Measurements from ENCODE around the gene TMEM187. TPM values are rescaled to one million over a fixed set of nuclear protein-coding genes. Genes with fewer than 3 reads are reported as not detected.

Gene TMEM187
- total RNA-seq, 1 donor = 6.9 TPM

DNA sequence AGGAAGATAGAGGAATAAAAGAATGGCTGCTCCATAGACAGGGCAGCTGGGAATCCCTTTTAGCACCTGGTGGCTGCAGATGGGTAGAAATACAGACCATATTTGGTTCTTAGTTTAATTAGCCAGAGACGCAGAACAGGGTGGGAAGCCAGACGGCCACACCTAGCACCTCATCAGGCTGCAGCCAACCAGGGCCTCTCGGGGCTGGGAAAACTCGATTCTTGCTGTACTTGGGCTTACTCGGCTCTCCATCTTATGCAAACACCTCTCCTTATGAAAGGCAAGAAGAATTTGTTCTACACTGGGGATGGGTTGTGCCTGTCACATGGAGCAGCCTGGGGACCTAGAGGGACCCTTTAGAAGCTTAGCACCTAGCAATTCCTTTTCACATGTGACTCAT, 27.5 kb downstream of the TMEM187 start:
- Histone ChIP-seq H3K9me3 (ENCODE audit: low read depth, low read length) (no peaks in the 10 kb centered on the region), H3K27me3 (ENCODE audit: insufficient read depth, low read length) (peaks cover 19% of the 10 kb centered on the region), H3K4me3 (ENCODE audit: insufficient read depth, low read length) (no peak overlapping the region), H4K20me1 (ENCODE audit: insufficient read depth, low read length) (no peaks in the 10 kb centered on the region), H3K27ac (ENCODE audit: low read depth, low read length) (no peak overlapping the region), H3K79me2 (ENCODE audit: insufficient read depth, low read length) (no peaks in the 10 kb centered on the region), H3K4me2 (ENCODE audit: insufficient read depth, low read length) (no peak overlapping the region), H2AFZ (ENCODE audit: low read length) (no peak overlapping the region), H3K4me1 (ENCODE audit: insufficient read depth, low read length) (peaks cover 10% of the 10 kb centered on the region), H3K36me3 (ENCODE audit: insufficient read depth, low read length) (no peaks in the 10 kb centered on the region)
- DNase-seq (ENCODE audit: insufficient read length, low spot score, missing footprints) = peak; percentile 42
- TF ChIP-seq, protein P1, sequence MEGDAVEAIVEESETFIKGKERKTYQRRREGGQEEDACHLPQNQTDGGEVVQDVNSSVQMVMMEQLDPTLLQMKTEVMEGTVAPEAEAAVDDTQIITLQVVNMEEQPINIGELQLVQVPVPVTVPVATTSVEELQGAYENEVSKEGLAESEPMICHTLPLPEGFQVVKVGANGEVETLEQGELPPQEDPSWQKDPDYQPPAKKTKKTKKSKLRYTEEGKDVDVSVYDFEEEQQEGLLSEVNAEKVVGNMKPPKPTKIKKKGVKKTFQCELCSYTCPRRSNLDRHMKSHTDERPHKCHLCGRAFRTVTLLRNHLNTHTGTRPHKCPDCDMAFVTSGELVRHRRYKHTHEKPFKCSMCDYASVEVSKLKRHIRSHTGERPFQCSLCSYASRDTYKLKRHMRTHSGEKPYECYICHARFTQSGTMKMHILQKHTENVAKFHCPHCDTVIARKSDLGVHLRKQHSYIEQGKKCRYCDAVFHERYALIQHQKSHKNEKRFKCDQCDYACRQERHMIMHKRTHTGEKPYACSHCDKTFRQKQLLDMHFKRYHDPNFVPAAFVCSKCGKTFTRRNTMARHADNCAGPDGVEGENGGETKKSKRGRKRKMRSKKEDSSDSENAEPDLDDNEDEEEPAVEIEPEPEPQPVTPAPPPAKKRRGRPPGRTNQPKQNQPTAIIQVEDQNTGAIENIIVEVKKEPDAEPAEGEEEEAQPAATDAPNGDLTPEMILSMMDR (IDR thresholded peaks at IDR 0.05; ENCODE audit: extremely low read depth, low read depth, low read length) = no peak

DNA sequence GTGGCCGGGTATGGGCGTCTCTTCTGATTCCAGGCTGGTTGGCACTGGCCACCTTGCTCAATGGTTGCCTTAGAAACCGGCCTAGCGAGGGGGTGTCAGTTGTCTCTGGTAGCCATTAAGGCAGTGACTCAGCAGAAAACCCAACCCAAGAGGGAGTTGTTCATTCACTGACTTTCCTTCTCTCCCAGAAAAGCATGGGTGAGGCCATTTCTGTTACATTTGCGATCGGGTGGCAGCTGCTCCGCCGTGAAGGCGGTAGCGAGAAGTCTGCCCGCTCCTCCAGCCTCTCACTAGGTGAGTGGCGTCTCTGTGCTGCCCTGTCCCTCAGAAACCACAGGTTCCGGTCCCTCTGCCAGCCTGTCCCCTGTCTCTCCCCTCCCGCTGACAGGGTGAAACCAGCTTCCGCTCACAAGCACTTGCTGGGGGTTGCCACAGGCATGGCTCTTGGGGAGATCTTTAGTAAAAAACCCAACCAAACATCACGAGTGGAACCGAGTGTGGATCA, 29.7 kb downstream of the TMEM187 start:
- H3K27ac ChIP-seq (ENCODE audit: low read depth, low read length) = peak overlapping the region; percentile 53
- H4K20me1 ChIP-seq (ENCODE audit: insufficient read depth, low read length) = no peaks in the 10 kb centered on the region
- H2AFZ ChIP-seq (ENCODE audit: low read length) = peak overlapping the region; percentile 36
- peaks cover 10% of the 10 kb centered on the region for H3K4me1 ChIP-seq (ENCODE audit: insufficient read depth, low read length)
- peak; percentile 93 for DNase-seq (ENCODE audit: insufficient read length, low spot score, missing footprints)
- no peaks in the 10 kb centered on the region for H3K9me3 ChIP-seq (ENCODE audit: low read depth, low read length)
- peak overlapping the region; percentile 51 for H3K4me2 ChIP-seq (ENCODE audit: insufficient read depth, low read length)
- TF ChIP-seq, protein P1 (IDR thresholded peaks at IDR 0.05; ENCODE audit: extremely low read depth, low read depth, low read length) = no peak
- H3K4me3 ChIP-seq (ENCODE audit: insufficient read depth, low read length) = no peak overlapping the region
- no peaks in the 10 kb centered on the region for H3K79me2 ChIP-seq (ENCODE audit: insufficient read depth, low read length)
- H3K36me3 ChIP-seq (ENCODE audit: insufficient read depth, low read length) = peaks cover 1% of the 10 kb centered on the region
- peaks cover 14% of the 10 kb centered on the region for H3K27me3 ChIP-seq (ENCODE audit: insufficient read depth, low read length)

DNA sequence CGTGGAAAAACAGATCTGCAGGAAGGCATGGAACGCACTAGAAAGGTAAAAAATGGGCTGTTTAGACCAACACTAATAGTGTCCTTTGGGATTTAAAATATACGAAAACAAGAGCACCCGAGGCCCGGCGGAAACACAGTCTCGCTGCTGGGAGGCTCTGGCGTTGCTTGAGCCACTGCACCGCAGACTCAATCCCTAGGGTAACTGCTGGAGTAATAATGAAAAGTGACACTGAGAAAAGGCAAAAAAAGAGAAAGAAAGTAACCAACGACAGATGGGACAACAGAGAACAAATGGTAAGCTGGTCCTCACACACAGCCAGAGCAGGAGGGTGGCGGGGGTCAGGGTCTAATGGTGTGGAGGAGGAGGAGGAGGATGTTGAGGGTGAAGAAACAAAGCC, 31.8 kb downstream of the TMEM187 start:
- TF ChIP-seq, protein P1 (IDR thresholded peaks at IDR 0.05; ENCODE audit: extremely low read depth, low read depth, low read length) = no peak
- H3K4me2 ChIP-seq (ENCODE audit: insufficient read depth, low read length) = peak overlapping the region; percentile 26

DNA sequence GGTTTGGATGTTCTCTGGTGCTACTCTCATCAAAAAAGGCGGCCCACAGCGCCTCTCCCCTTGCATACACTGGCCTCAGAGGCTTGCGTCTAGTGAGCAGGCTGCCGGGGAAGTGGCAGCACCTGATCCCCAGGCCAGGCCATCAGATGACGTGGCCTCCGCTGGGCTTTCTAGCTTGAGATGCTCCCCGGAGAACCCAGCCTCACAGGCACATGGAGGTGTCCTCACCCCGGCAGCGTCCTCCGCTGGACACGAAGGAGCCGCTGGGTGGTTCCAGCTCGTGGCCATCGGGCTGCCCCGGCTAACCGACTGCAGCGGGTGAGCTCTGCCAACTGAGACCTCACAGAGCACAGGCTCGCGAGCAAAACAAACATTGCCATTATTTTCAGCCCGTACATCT, 34.4 kb downstream of the TMEM187 start:
- Histone ChIP-seq H3K36me3 (ENCODE audit: insufficient read depth, low read length) (peaks cover 20% of the 10 kb centered on the region), H4K20me1 (ENCODE audit: insufficient read depth, low read length) (no peaks in the 10 kb centered on the region), H3K79me2 (ENCODE audit: insufficient read depth, low read length) (no peaks in the 10 kb centered on the region), H3K9me3 (ENCODE audit: low read depth, low read length) (no peaks in the 10 kb centered on the region), H3K27me3 (ENCODE audit: insufficient read depth, low read length) (peaks cover 10% of the 10 kb centered on the region), H3K4me1 (ENCODE audit: insufficient read depth, low read length) (peaks cover 7% of the 10 kb centered on the region), H3K4me2 (ENCODE audit: insufficient read depth, low read length) (no peak overlapping the region), H3K27ac (ENCODE audit: low read depth, low read length) (no peak overlapping the region), H2AFZ (ENCODE audit: low read length) (no peak overlapping the region), H3K4me3 (ENCODE audit: insufficient read depth, low read length) (no peak overlapping the region)
- peak; percentile 13 for DNase-seq (ENCODE audit: insufficient read length, low spot score, missing footprints)
- TF ChIP-seq, protein P1 (IDR thresholded peaks at IDR 0.05; ENCODE audit: extremely low read depth, low read depth, low read length) = no peak

More for the DNA sequence above, 31.8 kb downstream of the TMEM187 start:
- Histone ChIP-seq H2AFZ (ENCODE audit: low read length) (no peak overlapping the region), H3K79me2 (ENCODE audit: insufficient read depth, low read length) (no peaks in the 10 kb centered on the region), H3K4me1 (ENCODE audit: insufficient read depth, low read length) (peaks cover 10% of the 10 kb centered on the region), H3K36me3 (ENCODE audit: insufficient read depth, low read length) (peaks cover 4% of the 10 kb centered on the region), H4K20me1 (ENCODE audit: insufficient read depth, low read length) (no peaks in the 10 kb centered on the region), H3K9me3 (ENCODE audit: low read depth, low read length) (no peaks in the 10 kb centered on the region), H3K4me3 (ENCODE audit: insufficient read depth, low read length) (no peak overlapping the region), H3K27me3 (ENCODE audit: insufficient read depth, low read length) (peaks cover 10% of the 10 kb centered on the region), H3K27ac (ENCODE audit: low read depth, low read length) (no peak overlapping the region)
- peak; percentile 32 for DNase-seq (ENCODE audit: insufficient read length, low spot score, missing footprints)

Data from osteoblast (primary cell).